ENCODE data around the gene PKD1.
A peak's percentile ranks its signal among the peaks of the same experiment; 100 is the strongest.

Gene PKD1

GRCh38 chr16:2054543-2055245, 81.0 kb downstream of the PKD1 start:
- H3K27me3 ChIP-seq (ENCODE audit: insufficient read depth, low read length), result no peaks in the 10 kb centered on the region
- no peaks in the 10 kb centered on the region for H3K79me2 ChIP-seq (ENCODE audit: control insufficient read depth, insufficient read depth, low read length, unreplicated experiment)
- H3K4me3 ChIP-seq (ENCODE audit: low read depth, low read length), result no peak overlapping the region
- H3K27ac ChIP-seq (ENCODE audit: low read depth, low read length), result no peak overlapping the region
- peaks cover 3% of the 10 kb centered on the region; the same call in 1 of the 2 replicates for H3K36me3 ChIP-seq (ENCODE audit: insufficient read depth, low read length)
- H3K4me1 ChIP-seq (ENCODE audit: control insufficient read depth, insufficient read depth, low read length, unreplicated experiment), result no peaks in the 10 kb centered on the region
- no peak overlapping the region for H2AFZ ChIP-seq (ENCODE audit: low read length, unreplicated experiment)

- H3K27ac ChIP-seq (ENCODE audit: low read depth, low read length), result no peak overlapping the region
- H3K36me3 ChIP-seq (ENCODE audit: insufficient read depth, low read length), result peaks cover 3% of the 10 kb centered on the region; the same call in 1 of the 2 replicates
- peaks cover 4% of the 10 kb centered on the region for H3K79me2 ChIP-seq (ENCODE audit: control insufficient read depth, insufficient read depth, low read length, unreplicated experiment)
- peaks cover 2% of the 10 kb centered on the region for H3K4me1 ChIP-seq (ENCODE audit: control insufficient read depth, insufficient read depth, low read length, unreplicated experiment)
- H2AFZ ChIP-seq (ENCODE audit: low read length, unreplicated experiment), result no peak overlapping the region
- no peaks in the 10 kb centered on the region for H3K27me3 ChIP-seq (ENCODE audit: insufficient read depth, low read length)
- H3K4me3 ChIP-seq (ENCODE audit: low read depth, low read length), result no peak overlapping the region
Measured at GRCh38 chr16:2053897-2054296, 81.8 kb downstream of the PKD1 start.

GRCh38 chr16:2053211-2053610, 82.5 kb downstream of the PKD1 start:
- H3K36me3 ChIP-seq (ENCODE audit: insufficient read depth, low read length), result peaks cover 3% of the 10 kb centered on the region; the same call in 1 of the 2 replicates
- no peak overlapping the region for H2AFZ ChIP-seq (ENCODE audit: low read length, unreplicated experiment)

GRCh38 chr16:2048116-2048543, 87.6 kb downstream of the PKD1 start:
- no peaks in the 10 kb centered on the region for H3K36me3 ChIP-seq (ENCODE audit: insufficient read depth, low read length)
- no peak overlapping the region for H3K27ac ChIP-seq (ENCODE audit: low read depth, low read length)
- H3K27me3 ChIP-seq (ENCODE audit: insufficient read depth, low read length), result no peaks in the 10 kb centered on the region
- H2AFZ ChIP-seq (ENCODE audit: low read length, unreplicated experiment), result peak overlapping the region; percentile 80
- peaks cover 13% of the 10 kb centered on the region for H3K79me2 ChIP-seq (ENCODE audit: control insufficient read depth, insufficient read depth, low read length, unreplicated experiment)
- peaks cover 13% of the 10 kb centered on the region for H3K4me1 ChIP-seq (ENCODE audit: control insufficient read depth, insufficient read depth, low read length, unreplicated experiment)
- H3K4me3 ChIP-seq (ENCODE audit: low read depth, low read length), result peak overlapping the region; percentile 90

More at GRCh38 chr16:2053211-2053610, 82.5 kb downstream of the PKD1 start:
- H3K27me3 ChIP-seq (ENCODE audit: insufficient read depth, low read length), result no peaks in the 10 kb centered on the region
- H3K4me3 ChIP-seq (ENCODE audit: low read depth, low read length), result no peak overlapping the region
- H3K4me1 ChIP-seq (ENCODE audit: control insufficient read depth, insufficient read depth, low read length, unreplicated experiment), result peaks cover 6% of the 10 kb centered on the region
- peaks cover 11% of the 10 kb centered on the region for H3K79me2 ChIP-seq (ENCODE audit: control insufficient read depth, insufficient read depth, low read length, unreplicated experiment)
- H3K27ac ChIP-seq (ENCODE audit: low read depth, low read length), result no peak overlapping the region

GRCh38 chr16:2047330-2048115, 88.2 kb downstream of the PKD1 start, which contains the start of the genes NTHL1 and TSC2:
Gene NTHL1, minus strand, starts transcription at chr16:2047834. Its CDS starts 11 bp downstream, at chr16:2047823.
Gene TSC2, plus strand, starts transcription at chr16:2047985. Its CDS starts 631 bp downstream, at chr16:2048616.
- Histone ChIP-seq H3K79me2 (ENCODE audit: control insufficient read depth, insufficient read depth, low read length, unreplicated experiment) (peaks cover 13% of the 10 kb centered on the region), H2AFZ (ENCODE audit: low read length, unreplicated experiment) (peak within 1 kb of the TSS; percentile 95), H3K27me3 (ENCODE audit: insufficient read depth, low read length) (no peaks in the 10 kb centered on the region), H3K27ac (ENCODE audit: low read depth, low read length) (no peak within 1 kb of the TSS), H3K4me3 (ENCODE audit: low read depth, low read length) (peak within 1 kb of the TSS; percentile 90), H3K4me1 (ENCODE audit: control insufficient read depth, insufficient read depth, low read length, unreplicated experiment) (peaks cover 13% of the 10 kb centered on the region), H3K36me3 (ENCODE audit: insufficient read depth, low read length) (no peaks in the 10 kb centered on the region)

GRCh38 chr16:2046893-2047329, 88.8 kb downstream of the PKD1 start:
- Histone ChIP-seq H3K27me3 (ENCODE audit: insufficient read depth, low read length) (no peaks in the 10 kb centered on the region), H3K27ac (ENCODE audit: low read depth, low read length) (no peak overlapping the region), H3K36me3 (ENCODE audit: insufficient read depth, low read length) (no peaks in the 10 kb centered on the region), H3K4me1 (ENCODE audit: control insufficient read depth, insufficient read depth, low read length, unreplicated experiment) (peaks cover 13% of the 10 kb centered on the region), H3K4me3 (ENCODE audit: low read depth, low read length) (peak overlapping the region; percentile 90), H2AFZ (ENCODE audit: low read length, unreplicated experiment) (peak overlapping the region; percentile 95), H3K79me2 (ENCODE audit: control insufficient read depth, insufficient read depth, low read length, unreplicated experiment) (peaks cover 13% of the 10 kb centered on the region)

GRCh38 chr16:2045965-2046892, 89.5 kb downstream of the PKD1 start:
- H3K4me1 ChIP-seq (ENCODE audit: control insufficient read depth, insufficient read depth, low read length, unreplicated experiment), result peaks cover 13% of the 10 kb centered on the region
- no peaks in the 10 kb centered on the region for H3K36me3 ChIP-seq (ENCODE audit: insufficient read depth, low read length)
- H2AFZ ChIP-seq (ENCODE audit: low read length, unreplicated experiment), result no peak overlapping the region
- no peak overlapping the region for H3K27ac ChIP-seq (ENCODE audit: low read depth, low read length)
- peaks cover 13% of the 10 kb centered on the region for H3K79me2 ChIP-seq (ENCODE audit: control insufficient read depth, insufficient read depth, low read length, unreplicated experiment)
- H3K4me3 ChIP-seq (ENCODE audit: low read depth, low read length), result no peak overlapping the region
- H3K27me3 ChIP-seq (ENCODE audit: insufficient read depth, low read length), result no peaks in the 10 kb centered on the region

GRCh38 chr16:2044541-2044940, 91.2 kb downstream of the PKD1 start:
- no peak overlapping the region for H3K27ac ChIP-seq (ENCODE audit: low read depth, low read length)
- H3K36me3 ChIP-seq (ENCODE audit: insufficient read depth, low read length), result no peaks in the 10 kb centered on the region
- no peaks in the 10 kb centered on the region for H3K27me3 ChIP-seq (ENCODE audit: insufficient read depth, low read length)
- peaks cover 13% of the 10 kb centered on the region for H3K79me2 ChIP-seq (ENCODE audit: control insufficient read depth, insufficient read depth, low read length, unreplicated experiment)
- H3K4me1 ChIP-seq (ENCODE audit: control insufficient read depth, insufficient read depth, low read length, unreplicated experiment), result peaks cover 13% of the 10 kb centered on the region
- H3K4me3 ChIP-seq (ENCODE audit: low read depth, low read length), result no peak overlapping the region
- H2AFZ ChIP-seq (ENCODE audit: low read length, unreplicated experiment), result no peak overlapping the region

GRCh38 chr16:2043667-2044451, 91.8 kb downstream of the PKD1 start:
- Histone ChIP-seq H3K79me2 (ENCODE audit: control insufficient read depth, insufficient read depth, low read length, unreplicated experiment) (peaks cover 9% of the 10 kb centered on the region), H3K27me3 (ENCODE audit: insufficient read depth, low read length) (no peaks in the 10 kb centered on the region), H3K4me1 (ENCODE audit: control insufficient read depth, insufficient read depth, low read length, unreplicated experiment) (peaks cover 16% of the 10 kb centered on the region), H3K36me3 (ENCODE audit: insufficient read depth, low read length) (no peaks in the 10 kb centered on the region), H3K4me3 (ENCODE audit: low read depth, low read length) (no peak overlapping the region), H3K27ac (ENCODE audit: low read depth, low read length) (no peak overlapping the region), H2AFZ (ENCODE audit: low read length, unreplicated experiment) (no peak overlapping the region)
